K562 (cell line): ENCODE results near the gene TULP1. TPM values are rescaled to one million over a fixed set of nuclear protein-coding genes. Genes with fewer than 3 reads are reported as not detected.
A peak's percentile ranks its signal among the peaks of the same experiment; 100 is the strongest.

ENCODE experiments used
- ATAC-seq: fragments of 200-7000 bp; cut with Tn5 transposase; 3 replicates; pipeline ENCODE4 v1.9.1; 2020; ENCODE audit warnings: moderate library complexity
- BruUV-seq: library from RNA; stranded (reverse); fragments of 400-500 nt; replicated peaks from 2 replicates; lab custom pipeline; 2021; lab: Mats Ljungman, UMichigan
- CTCF ChIA-PET: fragments of 300-600 bp; formaldehyde crosslinking; extraction: SDS; loops from one replicate; lab custom pipeline; 2021; ENCODE audit warnings: low intra/inter-chr PET ratio; lab: Yijun Ruan, JAX
- POLR2A ChIA-PET: fragments of 300-600, 350-650 bp; sonication (Branson Sonifier 250); formaldehyde crosslinking; extraction: SDS; loops from one replicate; lab custom pipeline; 2021; ENCODE audit warnings: antibody characterized with exemption, inconsistent platforms; lab: Yijun Ruan, JAX
- DNase-seq, 4 experiments: peaks; one replicate each; pipeline versions ENCODE4 v3.0.0 to v3.0.0-alpha.2; 2011 to 2018; ENCODE audit warnings: low spot score in 3 of 4, mixed read lengths in 3 of 4; ENCODE audit errors: extremely low read depth in 1 of 4
- FAIRE-seq: peaks from 2 replicates; lab custom pipeline; 2011; peaks lifted over from hg19 to GRCh38; lab: Jason Lieb, UNC
- H2AFZ ChIP-seq: 2 replicates; pipeline ENCODE4 v1.6.0; 2011; ENCODE audit warnings: low read depth, low read length, control low read depth, inconsistent platforms
- H3K27ac ChIP-seq: fragments of 200-600 bp; 3 replicates; pipeline ENCODE4 v1.8.0; 2011; ENCODE audit warnings: low read depth, mild to moderate bottlenecking, control low read depth, inconsistent platforms, low read length, moderate library complexity, mixed read lengths; ENCODE audit errors: extremely low read depth
- H3K27me3 ChIP-seq, 2 experiments: fragments of 300-600 bp in 1 of 2; 2 replicates in 1 of 2; 3 replicates in 1 of 2; pipeline versions ENCODE4 v1.6.0 to v1.8.0; 2011; ENCODE audit warnings: inconsistent platforms in 2 of 2, low read length in 2 of 2, mild to moderate bottlenecking in 1 of 2, mixed read lengths in 1 of 2, moderate library complexity in 1 of 2; ENCODE audit not compliant: control insufficient read depth in 2 of 2, insufficient read depth in 2 of 2
- H3K36me3 ChIP-seq: fragments of 300-600 bp; 3 replicates; pipeline ENCODE4 v1.8.0; 2011; ENCODE audit warnings: mild to moderate bottlenecking, low read length, inconsistent platforms; ENCODE audit not compliant: control insufficient read depth, insufficient read depth
- H3K4me1 ChIP-seq, 2 experiments: fragments of 200-600 bp in 1 of 2; replicated peaks in 1 of 2; 2 replicates in 1 of 2; 3 replicates in 1 of 2; pipeline versions ENCODE4 v1.5.1 to v1.8.0; 2011; ENCODE audit warnings: inconsistent platforms in 2 of 2, low read length in 2 of 2, mild to moderate bottlenecking in 1 of 2, mixed read lengths in 1 of 2, moderate library complexity in 1 of 2; ENCODE audit not compliant: control insufficient read depth in 2 of 2, insufficient read depth in 2 of 2
- H3K4me2 ChIP-seq: 2 replicates; pipeline ENCODE4 v1.6.1; 2011; ENCODE audit warnings: low read length, control low read depth, inconsistent platforms, mixed read lengths; ENCODE audit not compliant: insufficient read depth
- H3K4me3 ChIP-seq: fragments of 200-600 bp; sonication (generic), shearing (Covaris generic); 2 replicates; pipeline ENCODE4 v1.5.1; 2016; ENCODE audit warnings: control low read depth, inconsistent platforms
- H3K79me2 ChIP-seq: fragments of 200-600 bp; 3 replicates; pipeline ENCODE4 v1.8.0; 2011; ENCODE audit warnings: low read length, inconsistent platforms; ENCODE audit not compliant: control insufficient read depth, insufficient read depth
- H3K9ac ChIP-seq, 2 experiments: 2 replicates each; pipeline versions ENCODE4 v1.6.0 to v1.6.1; 2011; ENCODE audit warnings: low read depth in 2 of 2, low read length in 2 of 2, control low read depth in 1 of 2, inconsistent platforms in 1 of 2, mild to moderate bottlenecking in 1 of 2, mixed read lengths in 1 of 2; ENCODE audit not compliant: insufficient read depth in 1 of 2
- H3K9me1 ChIP-seq: one replicate; pipeline ENCODE4 v1.6.0; 2011; ENCODE audit warnings: inconsistent platforms, mild to moderate bottlenecking, low read length, moderate library complexity; ENCODE audit not compliant: control insufficient read depth, insufficient read depth
- H3K9me3 ChIP-seq: replicated peaks from 2 replicates; pipeline ENCODE4 v1.5.1; 2011; ENCODE audit warnings: low read depth, low read length, inconsistent platforms; ENCODE audit not compliant: control insufficient read depth, insufficient read depth
- H4K20me1 ChIP-seq: replicated peaks from 2 replicates; pipeline ENCODE4 v1.6.1; 2011; ENCODE audit warnings: low read length, inconsistent platforms, mixed read lengths; ENCODE audit not compliant: control insufficient read depth, insufficient read depth
- ARID1B ChIP-seq: fragments of 450-650 bp; IDR thresholded peaks from 2 replicates; pipeline ENCODE4 v1.6.1; 2016; ENCODE audit warnings: antibody characterized with exemption, mild to moderate bottlenecking, inconsistent platforms
- EGR1 ChIP-seq: fragments of 450-650 bp; conservative IDR thresholded peaks from 2 replicates; pipeline ENCODE4 v1.6.1; 2017; ENCODE audit warnings: mild to moderate bottlenecking
- ETV6 ChIP-seq, 3 experiments: fragments of 150-350 bp in 1 of 3; sonication (generic) in 1 of 3; formaldehyde crosslinking in 1 of 3; IDR thresholded peaks; 2 replicates each; pipeline versions ENCODE4 v1.6.1 to v1.8.0; 2014 to 2022; ENCODE audit warnings: borderline replicate concordance in 2 of 3, low read depth in 2 of 3, antibody characterized with exemption in 1 of 3, low read length in 1 of 3, mild to moderate bottlenecking in 1 of 3, missing genetic modification reagents in 1 of 3
- FOXP1 ChIP-seq: sonication (generic); formaldehyde crosslinking; IDR thresholded peaks from 2 replicates; pipeline ENCODE4 v1.8.0; 2022; ENCODE audit warnings: mild to moderate bottlenecking, missing genetic modification reagents
- GTF2A2 ChIP-seq: IDR thresholded peaks from 2 replicates; pipeline ENCODE4 v1.6.1; 2016; ENCODE audit warnings: mild to moderate bottlenecking, missing genetic modification characterization, missing compliant biosample characterization
- HDAC1 ChIP-seq, 2 experiments: fragments of 450-650 bp; IDR thresholded peaks; 2 replicates each; pipeline ENCODE4 v1.6.1; 2016 to 2017; ENCODE audit warnings: inconsistent platforms in 1 of 2, mild to moderate bottlenecking in 1 of 2, moderate library complexity in 1 of 2
- HMGN3 ChIP-seq: IDR thresholded peaks from 2 replicates; pipeline ENCODE4 v1.6.1; 2011; ENCODE audit warnings: borderline replicate concordance, low read depth, mild to moderate bottlenecking, mixed read lengths, low read length; ENCODE audit not compliant: insufficient read length; ENCODE audit errors: extremely low read depth
- IFI16 ChIP-seq: fragments of 250-450 bp; sonication (Bioruptor Pico); IDR thresholded peaks from 2 replicates; pipeline ENCODE4 v2.1.2; 2022; ENCODE audit warnings: mild to moderate bottlenecking, inconsistent platforms
- KHSRP ChIP-seq: fragments of 450-650 bp; IDR thresholded peaks from 2 replicates; pipeline ENCODE4 v1.6.1; 2017
- MAFF ChIP-seq: IDR thresholded peaks from 2 replicates; pipeline ENCODE4 v1.6.1; 2012; ENCODE audit warnings: low read length, improper control_type of control experiment
- NUFIP1 ChIP-seq: fragments of 450-650 bp; IDR thresholded peaks from 2 replicates; pipeline ENCODE4 v1.6.1; 2018; ENCODE audit not compliant: partially characterized antibody
- SIX5 ChIP-seq, 2 experiments: IDR thresholded peaks; 2 replicates each; pipeline ENCODE4 v1.6.1; 2011; ENCODE audit warnings: low read length in 2 of 2, borderline replicate concordance in 1 of 2, low read depth in 1 of 2, mild to moderate bottlenecking in 1 of 2, moderate library complexity in 1 of 2; ENCODE audit not compliant: insufficient read depth in 1 of 2
- SMARCE1 ChIP-seq: fragments of 450-650 bp; IDR thresholded peaks from 2 replicates; pipeline ENCODE4 v1.7.1; 2016; ENCODE audit warnings: mild to moderate bottlenecking
- WGBS: fragments of 100-300 bp; shearing (Covaris generic); methylation state at CpG from one replicate; pipeline ENCODE4 v1.1.6; 2016; ENCODE audit warnings: low coverage, mixed read lengths; ENCODE audit not compliant: insufficient coverage; ENCODE audit errors: missing lambda C conversion rate; 5-methylcytosine and 5-hydroxymethylcytosine counted together
- in situ Hi-C: fragments of 300-500 bp; cut with MboI; formaldehyde crosslinking; loops from 4 replicates; pipeline ENCODE4 v1.15.0; 2018; ENCODE audit warnings: inconsistent platforms, mixed read lengths
- intact Hi-C: fragments of 100-400 bp; cut with micrococcal nuclease; formaldehyde crosslinking; loops from 2 replicates; pipeline ENCODE4 v1.14.2; 2022
- polyA plus RNA-seq, 8 experiments: library from polyadenylated mRNA; depleted of rRNA in 4 of 8; stranded (reverse) in 5 of 8; unstranded in 3 of 8; fragments of >200 nt; fragmentation: Nextera tagmentation in 2 of 8; fragmentation: Illumina TruSeq in 1 of 8; extraction: Ambion mirVana in 2 of 8; extraction: Trizol in 1 of 8; gene quantifications; 2 replicates each; pipeline versions ENCODE4 v1.2.1 to v1.2.3, GENCODE V29; 2011 to 2014; ENCODE audit warnings: inconsistent platforms in 1 of 8, missing spikeins in 1 of 8
- total RNA-seq, 7 experiments: library from RNA; depleted of rRNA in 6 of 7; stranded (reverse); fragments of >200 nt in 6 of 7; fragmentation: Illumina TruSeq in 2 of 7; extraction: Trizol in 2 of 7; gene quantifications; 2 replicates each; pipeline versions ENCODE4 v1.2.1 to v1.2.3, GENCODE V29; 2011 to 2021; ENCODE audit warnings: low replicate concordance in 1 of 7
- TF ChIP-seq, protein P1 (sequence below): fragments of 250-450 bp; sonication (Bioruptor Pico); IDR thresholded peaks from 2 replicates; pipeline ENCODE4 v1.4.0; 2020
- TF ChIP-seq, protein P2 (sequence below): fragments of 250-450 bp; sonication (Bioruptor Pico); IDR thresholded peaks from 2 replicates; pipeline ENCODE4 v1.9.0; 2021; ENCODE audit warnings: mild to moderate bottlenecking

Gene TULP1
- total and polyA plus RNA-seq, 9 of the 15 experiments (the other 6 are each of a cell fraction or from before 2014, with no cell fraction given) = 0.06 to 0.17 (median 0.09) TPM; not detected in 6

DNA sequence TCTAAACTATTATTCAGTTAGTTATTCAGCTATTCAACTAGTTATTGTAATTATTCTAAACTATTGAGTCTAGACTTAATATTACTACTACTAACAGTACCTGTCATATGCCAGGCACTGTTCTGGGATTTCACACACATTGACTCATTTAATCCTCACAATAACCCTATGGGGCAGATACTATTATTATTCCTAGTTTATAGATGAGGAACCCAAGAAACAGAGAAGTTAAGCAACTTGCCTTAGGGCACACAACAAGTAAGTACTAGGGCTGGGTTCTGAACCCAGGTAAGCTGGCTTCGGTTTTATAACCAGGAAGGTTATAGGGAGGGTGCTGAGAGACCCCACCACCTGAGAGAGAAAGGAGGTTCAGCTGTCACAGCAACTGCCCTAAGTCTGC lies 23.6 kb downstream of the TULP1 start:
- Histone ChIP-seq H3K4me1 (peaks cover 58 to 70% of the 10 kb centered on the region in 2 experiments), H3K9me1 (peaks cover 3% of the 10 kb centered on the region), H3K4me3 (no peak overlapping the region), H4K20me1 (peaks cover 23% of the 10 kb centered on the region; the same call in 1 of the 2 replicates), H3K36me3 (no peaks in the 10 kb centered on the region; the same call in 2 of the 3 replicates), H3K79me2 (peaks cover 16% of the 10 kb centered on the region; the same call in 2 of the 3 replicates), H3K27me3 (no peaks in the 10 kb centered on the region), H3K9ac (no peak overlapping the region), H3K27ac (peak overlapping the region; percentile 67; the same call in 1 of the 3 replicates), H3K4me2 (no peak overlapping the region), H3K9me3 (no peaks in the 10 kb centered on the region), H2AFZ (no peak overlapping the region)
- FAIRE-seq = no peak
- no peak for TF ChIP-seq ETV6 (IDR thresholded peaks at IDR 0.05; ENCODE audit: borderline replicate concordance in 1 of 2, low read depth in 2 of 2, low read length in 1 of 2)
- no peak for TF ChIP-seq ETV6 (CRISPR knock-in tag; IDR thresholded peaks at IDR 0.05; ENCODE audit: borderline replicate concordance)
- no peak for TF ChIP-seq SIX5 (IDR thresholded peaks at IDR 0.05; ENCODE audit: borderline replicate concordance in 1 of 2, insufficient read depth in 1 of 2, low read depth in 1 of 2, low read length in 2 of 2)
- TF ChIP-seq, protein P1, sequence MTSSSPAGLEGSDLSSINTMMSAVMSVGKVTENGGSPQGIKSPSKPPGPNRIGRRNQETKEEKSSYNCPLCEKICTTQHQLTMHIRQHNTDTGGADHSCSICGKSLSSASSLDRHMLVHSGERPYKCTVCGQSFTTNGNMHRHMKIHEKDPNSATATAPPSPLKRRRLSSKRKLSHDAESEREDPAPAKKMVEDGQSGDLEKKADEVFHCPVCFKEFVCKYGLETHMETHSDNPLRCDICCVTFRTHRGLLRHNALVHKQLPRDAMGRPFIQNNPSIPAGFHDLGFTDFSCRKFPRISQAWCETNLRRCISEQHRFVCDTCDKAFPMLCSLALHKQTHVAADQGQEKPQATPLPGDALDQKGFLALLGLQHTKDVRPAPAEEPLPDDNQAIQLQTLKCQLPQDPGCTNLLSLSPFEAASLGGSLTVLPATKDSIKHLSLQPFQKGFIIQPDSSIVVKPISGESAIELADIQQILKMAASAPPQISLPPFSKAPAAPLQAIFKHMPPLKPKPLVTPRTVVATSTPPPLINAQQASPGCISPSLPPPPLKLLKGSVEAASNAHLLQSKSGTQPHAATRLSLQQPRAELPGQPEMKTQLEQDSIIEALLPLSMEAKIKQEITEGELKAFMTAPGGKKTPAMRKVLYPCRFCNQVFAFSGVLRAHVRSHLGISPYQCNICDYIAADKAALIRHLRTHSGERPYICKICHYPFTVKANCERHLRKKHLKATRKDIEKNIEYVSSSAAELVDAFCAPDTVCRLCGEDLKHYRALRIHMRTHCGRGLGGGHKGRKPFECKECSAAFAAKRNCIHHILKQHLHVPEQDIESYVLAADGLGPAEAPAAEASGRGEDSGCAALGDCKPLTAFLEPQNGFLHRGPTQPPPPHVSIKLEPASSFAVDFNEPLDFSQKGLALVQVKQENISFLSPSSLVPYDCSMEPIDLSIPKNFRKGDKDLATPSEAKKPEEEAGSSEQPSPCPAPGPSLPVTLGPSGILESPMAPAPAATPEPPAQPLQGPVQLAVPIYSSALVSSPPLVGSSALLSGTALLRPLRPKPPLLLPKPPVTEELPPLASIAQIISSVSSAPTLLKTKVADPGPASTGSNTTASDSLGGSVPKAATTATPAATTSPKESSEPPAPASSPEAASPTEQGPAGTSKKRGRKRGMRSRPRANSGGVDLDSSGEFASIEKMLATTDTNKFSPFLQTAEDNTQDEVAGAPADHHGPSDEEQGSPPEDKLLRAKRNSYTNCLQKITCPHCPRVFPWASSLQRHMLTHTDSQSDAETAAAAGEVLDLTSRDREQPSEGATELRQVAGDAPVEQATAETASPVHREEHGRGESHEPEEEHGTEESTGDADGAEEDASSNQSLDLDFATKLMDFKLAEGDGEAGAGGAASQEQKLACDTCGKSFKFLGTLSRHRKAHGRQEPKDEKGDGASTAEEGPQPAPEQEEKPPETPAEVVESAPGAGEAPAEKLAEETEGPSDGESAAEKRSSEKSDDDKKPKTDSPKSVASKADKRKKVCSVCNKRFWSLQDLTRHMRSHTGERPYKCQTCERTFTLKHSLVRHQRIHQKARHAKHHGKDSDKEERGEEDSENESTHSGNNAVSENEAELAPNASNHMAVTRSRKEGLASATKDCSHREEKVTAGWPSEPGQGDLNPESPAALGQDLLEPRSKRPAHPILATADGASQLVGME (CRISPR knock-in tag) = no peak
- no peak for TF ChIP-seq ARID1B
- TF ChIP-seq KHSRP = no peak
- TF ChIP-seq, protein P2, sequence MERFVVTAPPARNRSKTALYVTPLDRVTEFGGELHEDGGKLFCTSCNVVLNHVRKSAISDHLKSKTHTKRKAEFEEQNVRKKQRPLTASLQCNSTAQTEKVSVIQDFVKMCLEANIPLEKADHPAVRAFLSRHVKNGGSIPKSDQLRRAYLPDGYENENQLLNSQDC (CRISPR knock-in tag) = no peak
- TF ChIP-seq MAFF = no peak
- no peak for TF ChIP-seq SMARCE1
- no peak for TF ChIP-seq GTF2A2 (tag)
- no peak for TF ChIP-seq IFI16 (CRISPR knock-in tag)
- no peak for TF ChIP-seq FOXP1 (CRISPR knock-in tag)
- TF ChIP-seq HMGN3 = no peak
- TF ChIP-seq EGR1 = no peak
- TF ChIP-seq NUFIP1 = no peak
- no peak for TF ChIP-seq HDAC1 (IDR thresholded peaks at IDR 0.05)
- POLR2A ChIA-PET = interaction anchor here (0.6 to 5.6 kb wide), 4 partner anchors 10 to 241 kb away, joined by 3 to 52 read pairs (median 20); no protein-coding TSS in a partner anchor
- intact Hi-C loops = no loop called here
- 100% methylated on average over 1 of the region's 1 CpG for WGBS
- no peak for ATAC-seq
- in situ Hi-C loops = no loop called here
- CTCF ChIA-PET = no interaction called here
- BruUV-seq = no TSS peak
- no peak for DNase-seq
